ENCODE measurements around the gene AOX1.

Gene AOX1

GRCh38 chr2:200588076-200588678, 2.4 kb downstream of the AOX1 start:
- no peak for TF ChIP-seq CTCF (IDR thresholded peaks at IDR 0.05; ENCODE audit: insufficient read depth, low read length, missing control alignments)

GRCh38 chr2:200590090-200590489, 4.3 kb downstream of the AOX1 start:
- H3K4me3 ChIP-seq (ENCODE audit: low read depth, low read length): no peak overlapping the region
- ChIA-PET POLR2A (no interaction called here), CTCF (no interaction called here)
- no peak for DNase-seq (ENCODE audit: low read depth, low spot score)
- TF ChIP-seq CTCF (IDR thresholded peaks at IDR 0.05; ENCODE audit: insufficient read depth, low read length, missing control alignments): no peak

More at GRCh38 chr2:200588076-200588678, 2.4 kb downstream of the AOX1 start:
- ChIA-PET CTCF (interaction anchor here (1.3 to 6.9 kb wide), 5 partner anchors 12 to 614 kb away, joined by 3 to 78 read pairs (median 15); no protein-coding TSS in a partner anchor), POLR2A (no interaction called here)
- H3K4me3 ChIP-seq (ENCODE audit: low read depth, low read length): no peak overlapping the region
- no peak for DNase-seq (ENCODE audit: low read depth, low spot score)

- no peak for TF ChIP-seq CTCF (IDR thresholded peaks at IDR 0.05; ENCODE audit: insufficient read depth, low read length, missing control alignments)
- no peak for DNase-seq (ENCODE audit: low read depth, low spot score)
- CTCF ChIA-PET: interaction anchor here (1.4 kb wide), 1 partner anchor 25 kb away, joined by 4 read pairs; no protein-coding TSS in a partner anchor
- no peak overlapping the region for H3K4me3 ChIP-seq (ENCODE audit: low read depth, low read length)
- POLR2A ChIA-PET: no interaction called here
These were observed 5.5 kb downstream of the AOX1 start for GRCh38 chr2:200591308-200591707.

DNA sequence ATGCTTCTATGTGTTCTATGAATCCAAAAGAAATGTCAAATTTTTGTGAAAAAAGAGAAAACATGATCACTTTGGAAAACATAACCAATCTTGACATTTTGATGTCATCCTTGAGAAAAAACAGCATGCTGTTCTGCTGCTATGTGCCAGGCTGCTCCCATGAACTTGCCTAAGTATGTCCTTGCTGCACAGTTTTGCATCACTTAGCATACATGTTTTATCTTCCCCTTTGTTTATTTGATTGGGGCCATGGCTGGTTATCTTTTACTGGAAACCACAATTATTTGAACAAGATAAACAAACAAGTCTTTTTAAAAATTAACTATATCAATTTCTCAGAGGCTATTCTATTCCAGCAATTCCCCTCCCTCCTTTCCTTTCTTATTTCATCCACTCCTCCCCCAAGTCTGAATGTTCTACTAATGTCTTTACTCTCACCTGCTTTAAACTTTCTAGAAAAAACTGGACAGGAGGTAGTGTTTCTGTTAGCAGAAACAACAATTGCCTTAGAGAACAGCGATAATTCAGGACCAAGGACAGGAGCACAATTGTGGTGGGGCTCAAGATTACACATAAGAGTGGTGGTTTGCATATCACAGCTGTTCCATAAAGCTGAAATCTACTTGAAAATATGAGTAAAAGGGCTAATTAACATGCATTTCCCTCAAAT, 6.7 kb downstream of the AOX1 start:
- no peak for TF ChIP-seq CTCF (IDR thresholded peaks at IDR 0.05; ENCODE audit: insufficient read depth, low read length, missing control alignments)
- CTCF ChIA-PET: no interaction called here
- H3K4me3 ChIP-seq (ENCODE audit: low read depth, low read length): no peak overlapping the region
- POLR2A ChIA-PET: no interaction called here
- DNase-seq (ENCODE audit: low read depth, low spot score): no peak

GRCh38 chr2:200593905-200594304, 8.1 kb downstream of the AOX1 start:
- TF ChIP-seq CTCF (IDR thresholded peaks at IDR 0.05; ENCODE audit: insufficient read depth, low read length, missing control alignments): no peak
- no peak for DNase-seq (ENCODE audit: low read depth, low spot score)
- POLR2A ChIA-PET: no interaction called here
- CTCF ChIA-PET: no interaction called here
- H3K4me3 ChIP-seq (ENCODE audit: low read depth, low read length): no peak overlapping the region

DNA sequence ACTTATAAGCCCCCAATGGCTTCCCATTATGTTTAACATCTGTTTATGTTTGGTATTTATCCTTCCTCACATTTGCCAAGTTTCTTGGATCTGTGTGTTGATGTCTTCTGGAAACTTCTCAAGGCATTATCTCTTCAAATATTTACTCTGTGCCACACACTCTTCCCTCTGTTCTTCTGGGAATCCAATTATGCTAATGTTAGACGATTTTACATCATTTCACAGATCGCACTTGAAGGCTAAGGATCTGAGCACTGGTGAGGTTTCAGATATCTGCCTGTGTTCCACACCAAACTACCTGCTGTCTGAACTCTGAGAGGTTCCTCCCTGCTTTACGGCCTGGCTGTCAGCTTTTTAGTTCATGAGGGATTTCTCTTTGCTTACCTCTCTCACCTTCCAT, 10.1 kb downstream of the AOX1 start:
- no peak for DNase-seq (ENCODE audit: low read depth, low spot score)
- TF ChIP-seq CTCF (IDR thresholded peaks at IDR 0.05; ENCODE audit: insufficient read depth, low read length, missing control alignments): no peak
- ChIA-PET POLR2A (no interaction called here), CTCF (no interaction called here)
- no peak overlapping the region for H3K4me3 ChIP-seq (ENCODE audit: low read depth, low read length)
